PC-9 (cell line): ENCODE results near the gene ZFHX2. TPM values are rescaled to one million over a fixed set of nuclear protein-coding genes. Genes with fewer than 3 reads are reported as not detected.
A peak's percentile ranks its signal among the peaks of the same experiment; 100 is the strongest.
"Not testable (repeated sequence)": the region's sequence is repeated elsewhere in the genome, so short reads cannot be mapped to it uniquely, and the experiment has no call there.

Source experiments
- Bru-seq: library from RNA; stranded (reverse); fragments of 400-500 nt; gene quantifications from one replicate; lab custom pipeline; 2021; lab: Mats Ljungman, UMichigan
- BruChase-seq, 2 experiments: library from RNA; stranded (reverse); fragments of 400-500 nt; gene quantifications; one replicate each; lab custom pipeline; 2021; lab: Mats Ljungman, UMichigan
- BruUV-seq: library from RNA; stranded (reverse); fragments of 400-500 nt; replicated peaks from 2 replicates; lab custom pipeline; 2021; lab: Mats Ljungman, UMichigan
- CTCF ChIA-PET: fragments of 300-600 bp; sonication (Branson Sonifier 250); formaldehyde crosslinking; loops from one replicate; lab custom pipeline; 2022; ENCODE audit warnings: antibody characterized with exemption; lab: Charles Lee
- POLR2A ChIA-PET: fragments of 300-600 bp; sonication (Branson Sonifier 250); formaldehyde crosslinking; loops from one replicate; lab custom pipeline; 2022; ENCODE audit warnings: antibody characterized with exemption; ENCODE audit not compliant: unreplicated experiment; lab: Charles Lee
- DNase-seq, 2 experiments: peaks; one replicate each; pipeline versions ENCODE4 v3.0.0 to v3.0.0-alpha.2; 2015 to 2022; ENCODE audit warnings: mixed read lengths in 1 of 2
- H2AFZ ChIP-seq: fragments of 200-600 bp; sonication (generic); 2 replicates; pipeline ENCODE4 v1.8.1; 2017; ENCODE audit warnings: antibody characterized with exemption
- H3F3A ChIP-seq: fragments of 200-600 bp; sonication (generic); 2 replicates; pipeline ENCODE4 v1.8.1; 2017; ENCODE audit warnings: antibody characterized with exemption, mild to moderate bottlenecking, low read depth; ENCODE audit not compliant: insufficient read depth
- H3K27ac ChIP-seq: fragments of 200-600 bp; sonication (generic); 2 replicates; pipeline ENCODE4 v1.6.1; 2016; ENCODE audit warnings: mixed run types
- H3K27me3 ChIP-seq: fragments of 200-600 bp; sonication (generic); 2 replicates; pipeline ENCODE4 v1.6.1; 2016; ENCODE audit warnings: low read depth, mixed run types; ENCODE audit not compliant: insufficient read depth
- H3K36me3 ChIP-seq: fragments of 200-600 bp; sonication (generic); 2 replicates; pipeline ENCODE4 v1.6.1; 2016; ENCODE audit warnings: low read depth, mixed run types
- H3K4me1 ChIP-seq: fragments of 200-600 bp; sonication (generic); replicated peaks from 2 replicates; pipeline ENCODE4 v1.6.1; 2016; ENCODE audit warnings: mixed run types; ENCODE audit not compliant: insufficient read depth
- H3K4me2 ChIP-seq: fragments of 200-600 bp; sonication (generic); 2 replicates; pipeline ENCODE4 v1.6.1; 2017; ENCODE audit warnings: mixed run types
- H3K4me3 ChIP-seq: fragments of 200-600 bp; sonication (generic); 2 replicates; pipeline ENCODE4 v1.6.1; 2016; ENCODE audit warnings: mixed run types
- H3K79me2 ChIP-seq: fragments of 200-600 bp; sonication (generic); 2 replicates; pipeline ENCODE4 v1.6.1; 2017; ENCODE audit warnings: low read depth, mixed run types
- H3K9me2 ChIP-seq: fragments of 200-600 bp; sonication (generic); 2 replicates; pipeline ENCODE4 v1.8.1; 2017; ENCODE audit warnings: mild to moderate bottlenecking; ENCODE audit not compliant: insufficient read depth
- H3K9me3 ChIP-seq: fragments of 200-600 bp; sonication (generic); 2 replicates; pipeline ENCODE4 v1.8.1; 2016; ENCODE audit warnings: low read depth; ENCODE audit not compliant: insufficient read depth
- H4K20me1 ChIP-seq: fragments of 200-600 bp; sonication (generic); 2 replicates; pipeline ENCODE4 v1.8.1; 2017; ENCODE audit not compliant: insufficient read depth
- EZH2 ChIP-seq: fragments of 200-600 bp; sonication (generic); IDR thresholded peaks from 2 replicates; pipeline ENCODE4 v1.8.0; 2017; ENCODE audit warnings: antibody characterized with exemption, low read depth
- intact Hi-C: fragments of 100-400 bp; cut with micrococcal nuclease; formaldehyde crosslinking; loops from one replicate; pipeline ENCODE4 v1.10.0; 2022; ENCODE audit not compliant: unreplicated experiment
- long read RNA-seq: library from polyadenylated mRNA; stranded (forward); transcript quantifications from one replicate; pipeline ENCODE4 v2.0.0, GENCODE V29; 2022
- total RNA-seq: library from RNA; stranded (reverse); gene quantifications from 2 replicates; pipeline ENCODE4 v1.2.3, GENCODE V29; 2021
- TF ChIP-seq, protein P1 (sequence below): fragments of 200-600 bp; sonication (generic); conservative IDR thresholded peaks from 2 replicates; pipeline ENCODE4 v1.6.1; 2017; ENCODE audit warnings: mixed run types, antibody characterized with exemption, mild to moderate bottlenecking, moderate library complexity

ZFHX2 gene
- 3.7 and 5.3 TPM in 2 replicates for total RNA-seq
- Bru-seq, nascent RNA: percentile 39 among the genes with signal in this experiment
- BruChase-seq, experiment 1, labeled RNA remaining after a 2-hour chase: percentile 50 among the genes with signal in this experiment
- BruChase-seq, experiment 2, labeled RNA remaining after a 6-hour chase: percentile 37 among the genes with signal in this experiment
- long read RNA-seq, partial matches to known transcripts: 0 of 4 reads
- long read RNA-seq, other reads (novel, unspliced or antisense): 4 of 4 reads

GRCh38 chr14:23551266-23552028 is at the start of gene ZFHX2:
Gene ZFHX2, minus strand, starts transcription at chr14:23551765. Its CDS starts 16,440 bp downstream, at chr14:23535325.
- H3K36me3 ChIP-seq: no peaks in the 10 kb centered on the region
- TF ChIP-seq, protein P1, sequence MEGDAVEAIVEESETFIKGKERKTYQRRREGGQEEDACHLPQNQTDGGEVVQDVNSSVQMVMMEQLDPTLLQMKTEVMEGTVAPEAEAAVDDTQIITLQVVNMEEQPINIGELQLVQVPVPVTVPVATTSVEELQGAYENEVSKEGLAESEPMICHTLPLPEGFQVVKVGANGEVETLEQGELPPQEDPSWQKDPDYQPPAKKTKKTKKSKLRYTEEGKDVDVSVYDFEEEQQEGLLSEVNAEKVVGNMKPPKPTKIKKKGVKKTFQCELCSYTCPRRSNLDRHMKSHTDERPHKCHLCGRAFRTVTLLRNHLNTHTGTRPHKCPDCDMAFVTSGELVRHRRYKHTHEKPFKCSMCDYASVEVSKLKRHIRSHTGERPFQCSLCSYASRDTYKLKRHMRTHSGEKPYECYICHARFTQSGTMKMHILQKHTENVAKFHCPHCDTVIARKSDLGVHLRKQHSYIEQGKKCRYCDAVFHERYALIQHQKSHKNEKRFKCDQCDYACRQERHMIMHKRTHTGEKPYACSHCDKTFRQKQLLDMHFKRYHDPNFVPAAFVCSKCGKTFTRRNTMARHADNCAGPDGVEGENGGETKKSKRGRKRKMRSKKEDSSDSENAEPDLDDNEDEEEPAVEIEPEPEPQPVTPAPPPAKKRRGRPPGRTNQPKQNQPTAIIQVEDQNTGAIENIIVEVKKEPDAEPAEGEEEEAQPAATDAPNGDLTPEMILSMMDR: no peak
- TF ChIP-seq EZH2: no peak
- H3K27ac ChIP-seq: no peak within 1 kb of the TSS
- H3F3A ChIP-seq: no peaks in the 10 kb centered on the region
- H3K9me2 ChIP-seq: no peaks in the 10 kb centered on the region
- ChIA-PET CTCF (interaction anchor here (0.6 kb wide), 1 partner anchor 602 kb away, joined by 3 read pairs; no protein-coding TSS in a partner anchor), POLR2A (interaction anchor here (0.7 kb wide), 1 partner anchor 590 kb away, joined by 14 read pairs; the partner anchor contains the start of gene EMC9)
- no peaks in the 10 kb centered on the region for H3K4me1 ChIP-seq
- H3K27me3 ChIP-seq: no peaks in the 10 kb centered on the region
- peak within 1 kb of the TSS; percentile 82 for H3K4me2 ChIP-seq
- H3K9me3 ChIP-seq: no peaks in the 10 kb centered on the region
- H2AFZ ChIP-seq: peak within 1 kb of the TSS; percentile 97
- peak within 1 kb of the TSS; percentile 71 for H3K4me3 ChIP-seq
- no peaks in the 10 kb centered on the region for H3K79me2 ChIP-seq
- BruUV-seq: no TSS peak
- intact Hi-C loops: no loop called here
- DNase-seq: peak; percentile 66 to 72
- H4K20me1 ChIP-seq: no peaks in the 10 kb centered on the region

GRCh38 chr14:23600806-23601205 is 49.2 kb upstream of the ZFHX2 start:
- Histone ChIP-seq H3K27me3 (no peaks in the 10 kb centered on the region), H2AFZ (no peak overlapping the region), H3F3A (no peaks in the 10 kb centered on the region), H3K27ac (no peak overlapping the region), H3K9me2 (no peaks in the 10 kb centered on the region), H3K79me2 (no peaks in the 10 kb centered on the region), H4K20me1 (no peaks in the 10 kb centered on the region), H3K4me3 (no peak overlapping the region), H3K4me2 (no peak overlapping the region), H3K36me3 (no peaks in the 10 kb centered on the region), H3K9me3 (no peaks in the 10 kb centered on the region), H3K4me1 (peaks cover 8% of the 10 kb centered on the region; the same call in 1 of the 2 replicates)
- TF ChIP-seq, protein P1: no peak
- no peak for TF ChIP-seq EZH2
- ChIA-PET CTCF (no interaction called here), POLR2A (no interaction called here)
- BruUV-seq: no TSS peak
- DNase-seq: no peak
- intact Hi-C loops: no loop called here

- no peaks in the 10 kb centered on the region for H3K9me2 ChIP-seq
- H2AFZ ChIP-seq: no peak overlapping the region
- no peak overlapping the region for H3K27ac ChIP-seq
- no TSS peak for BruUV-seq
- peaks cover 8% of the 10 kb centered on the region; the same call in 1 of the 2 replicates for H3K4me1 ChIP-seq
- ChIA-PET POLR2A (no interaction called here), CTCF (no interaction called here)
- H3K79me2 ChIP-seq: no peaks in the 10 kb centered on the region
- H3K27me3 ChIP-seq: no peaks in the 10 kb centered on the region
- no peaks in the 10 kb centered on the region for H3K36me3 ChIP-seq
- TF ChIP-seq EZH2: no peak
- TF ChIP-seq, protein P1: no peak
- H3K9me3 ChIP-seq: no peaks in the 10 kb centered on the region
- H3F3A ChIP-seq: no peaks in the 10 kb centered on the region
- no peak overlapping the region for H3K4me3 ChIP-seq
- no peaks in the 10 kb centered on the region for H4K20me1 ChIP-seq
- no peak overlapping the region for H3K4me2 ChIP-seq
- intact Hi-C loops: no loop called here
- no peak for DNase-seq
Measured at GRCh38 chr14:23600322-23600707, 48.8 kb upstream of the ZFHX2 start.

DNA sequence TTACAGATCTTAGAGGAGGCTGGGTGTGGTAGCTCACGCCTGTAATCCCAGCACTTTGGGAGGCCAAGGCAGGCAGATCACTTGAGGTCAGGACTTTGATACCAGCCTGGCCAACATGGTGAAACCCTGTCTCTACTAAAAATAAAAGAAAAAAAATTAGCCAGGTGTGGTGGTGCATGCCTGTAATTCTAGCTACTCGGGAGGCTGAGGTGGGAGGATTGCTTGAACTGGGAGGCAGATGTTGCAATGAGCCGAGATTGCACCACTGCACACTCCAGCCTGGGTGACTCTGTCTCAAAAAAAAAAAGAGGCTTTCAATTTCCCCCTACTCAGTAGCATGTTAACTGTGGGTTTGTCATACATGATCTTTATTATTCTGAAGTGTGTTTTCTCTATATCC is 42.6 kb upstream of the ZFHX2 start:
- DNase-seq, H3K27me3 ChIP-seq, H3K9me3 ChIP-seq, intact Hi-C loops, H3K4me1 ChIP-seq, POLR2A ChIA-PET, H3K9me2 ChIP-seq, H2AFZ ChIP-seq, H4K20me1 ChIP-seq, H3F3A ChIP-seq, H3K4me2 ChIP-seq, BruUV-seq, H3K36me3 ChIP-seq, H3K4me3 ChIP-seq, H3K27ac ChIP-seq, H3K79me2 ChIP-seq: not testable (repeated sequence)
- CTCF ChIA-PET: interaction anchor here (0.7 kb wide), 1 partner anchor 23 kb away, joined by 4 read pairs; no protein-coding TSS in a partner anchor
